AML-193 (cell line): ENCODE measurements around the gene COMP.
"Not testable (repeated sequence)": the region's sequence is repeated elsewhere in the genome, so short reads cannot be mapped to it uniquely, and the experiment has no call there.

ENCODE experiments used
- DNase-seq, 2 experiments: peaks; one replicate each; lab custom pipeline; 2025; lab: John Stamatoyannopoulos, UW

The COMP gene

GRCh38 chr19:18790566-18791314, at the start of gene COMP:
COMP (minus strand) TSS chr19:18791305; CDS start chr19:18791269, 36 bp downstream.
- DNase-seq: no peak

- DNase-seq: no peak
Observed at GRCh38 chr19:18840288-18841267, 49.5 kb upstream of the COMP start.

- DNase-seq: no peak
Observed at GRCh38 chr19:18839465-18840287, 48.6 kb upstream of the COMP start.

GRCh38 chr19:18834644-18834984, 43.5 kb upstream of the COMP start:
- DNase-seq: no peak

- DNase-seq: no peak
Observed at GRCh38 chr19:18833849-18834643, 42.9 kb upstream of the COMP start.

GRCh38 chr19:18833141-18833476, 42.0 kb upstream of the COMP start:
- peak in 1 of 2 experiments; percentile 16 for DNase-seq

- DNase-seq: no peak
Observed at GRCh38 chr19:18832306-18833140, 41.4 kb upstream of the COMP start.

- DNase-seq: peak; percentile 79 to 85
Observed at GRCh38 chr19:18831524-18832305, 40.6 kb upstream of the COMP start, which contains the start of gene UPF1. UPF1 (plus strand) TSS chr19:18831959; CDS start chr19:18832210, 251 bp downstream.

- DNase-seq: no peak
Observed at GRCh38 chr19:18830488-18830887, 39.4 kb upstream of the COMP start.

GRCh38 chr19:18828786-18829185, 37.7 kb upstream of the COMP start:
- DNase-seq: no peak

GRCh38 chr19:18817574-18817973, 26.5 kb upstream of the COMP start:
- DNase-seq: no peak

GRCh38 chr19:18816645-18817044, 25.5 kb upstream of the COMP start:
- DNase-seq: not testable (repeated sequence)

- DNase-seq: no peak
Observed at GRCh38 chr19:18815673-18816072, 24.6 kb upstream of the COMP start.

GRCh38 chr19:18814063-18814462, 23.0 kb upstream of the COMP start:
- DNase-seq: no peak

- DNase-seq: not testable (repeated sequence)
Observed at GRCh38 chr19:18811638-18812037, 20.5 kb upstream of the COMP start.

- DNase-seq: peak; percentile 63 to 68
Observed at GRCh38 chr19:18809149-18809868, 18.2 kb upstream of the COMP start.

- DNase-seq: no peak
Observed at GRCh38 chr19:18807861-18808331, 16.8 kb upstream of the COMP start.

- no peak for DNase-seq
Observed at GRCh38 chr19:18804643-18805042, 13.5 kb upstream of the COMP start.

GRCh38 chr19:18804139-18804601, 13.1 kb upstream of the COMP start:
- DNase-seq: no peak
